Hepatocyte (in vitro differentiated cells): ENCODE results near the gene GPR161.

ENCODE experiments used
- EZH2 ChIP-seq: fragments of 200-600 bp; sonication (generic); IDR thresholded peaks from 2 replicates; pipeline ENCODE4 v1.6.1; 2016; ENCODE audit warnings: antibody characterized with exemption, mild to moderate bottlenecking, borderline replicate concordance
- EZH2phosphoT487 ChIP-seq: fragments of 200-600 bp; sonication (generic); IDR thresholded peaks from one replicate; pipeline ENCODE4 v1.6.1; 2018; ENCODE audit warnings: antibody characterized with exemption, mild to moderate bottlenecking, low read depth, moderate library complexity; ENCODE audit not compliant: unreplicated experiment, severe bottlenecking
- TF ChIP-seq, protein P1 (sequence below): fragments of 200-600 bp; sonication (generic); IDR thresholded peaks from 2 replicates; pipeline ENCODE4 v1.5.1; 2016; ENCODE audit warnings: antibody characterized with exemption, mild to moderate bottlenecking; ENCODE audit not compliant: poor library complexity

DNA sequence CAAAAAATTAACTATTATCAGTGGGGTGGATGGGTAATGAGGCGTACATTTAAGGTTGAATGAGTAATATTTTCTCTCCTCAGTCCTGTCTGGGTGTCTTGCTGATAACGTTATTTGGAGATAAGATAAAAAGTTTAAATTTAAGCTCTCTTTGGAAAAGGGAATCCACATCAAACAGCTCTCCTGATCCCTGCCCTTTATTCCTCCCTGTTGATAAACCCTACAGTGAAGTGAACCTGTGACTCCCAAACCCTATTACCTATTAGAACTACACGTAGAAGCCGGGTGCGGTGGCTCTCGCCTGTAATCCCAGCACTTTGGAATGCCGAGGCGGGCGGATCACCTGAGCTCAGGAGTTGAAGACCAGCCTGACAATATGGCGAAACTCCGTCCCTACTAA lies 9.9 kb upstream of the GPR161 start:
- TF ChIP-seq EZH2phosphoT487 (no peak), EZH2 (no peak)
- TF ChIP-seq, protein P1, sequence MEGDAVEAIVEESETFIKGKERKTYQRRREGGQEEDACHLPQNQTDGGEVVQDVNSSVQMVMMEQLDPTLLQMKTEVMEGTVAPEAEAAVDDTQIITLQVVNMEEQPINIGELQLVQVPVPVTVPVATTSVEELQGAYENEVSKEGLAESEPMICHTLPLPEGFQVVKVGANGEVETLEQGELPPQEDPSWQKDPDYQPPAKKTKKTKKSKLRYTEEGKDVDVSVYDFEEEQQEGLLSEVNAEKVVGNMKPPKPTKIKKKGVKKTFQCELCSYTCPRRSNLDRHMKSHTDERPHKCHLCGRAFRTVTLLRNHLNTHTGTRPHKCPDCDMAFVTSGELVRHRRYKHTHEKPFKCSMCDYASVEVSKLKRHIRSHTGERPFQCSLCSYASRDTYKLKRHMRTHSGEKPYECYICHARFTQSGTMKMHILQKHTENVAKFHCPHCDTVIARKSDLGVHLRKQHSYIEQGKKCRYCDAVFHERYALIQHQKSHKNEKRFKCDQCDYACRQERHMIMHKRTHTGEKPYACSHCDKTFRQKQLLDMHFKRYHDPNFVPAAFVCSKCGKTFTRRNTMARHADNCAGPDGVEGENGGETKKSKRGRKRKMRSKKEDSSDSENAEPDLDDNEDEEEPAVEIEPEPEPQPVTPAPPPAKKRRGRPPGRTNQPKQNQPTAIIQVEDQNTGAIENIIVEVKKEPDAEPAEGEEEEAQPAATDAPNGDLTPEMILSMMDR, result no peak
